OCI-LY1 (cell line): ENCODE measurements around the gene MYO5B.

Experiments used
- H2AFZ ChIP-seq: fragments of 200-600 bp; sonication (generic), shearing (Covaris generic); 2 replicates; pipeline ENCODE4 v1.6.0; 2014; ENCODE audit warnings: antibody characterized with exemption, mild to moderate bottlenecking, low read length
- H3F3A ChIP-seq: fragments of 200-600 bp; sonication (generic), shearing (Covaris generic); 2 replicates; pipeline ENCODE4 v1.6.0; 2014; ENCODE audit warnings: mild to moderate bottlenecking, antibody characterized with exemption, low read length, moderate library complexity; ENCODE audit not compliant: insufficient read depth
- H3K27ac ChIP-seq: fragments of 200-600 bp; sonication (generic); 2 replicates; pipeline ENCODE4 v1.5.1; 2014; ENCODE audit warnings: low read length, mixed run types, mild to moderate bottlenecking, low read depth; ENCODE audit not compliant: poor library complexity, severe bottlenecking
- H3K27me3 ChIP-seq: fragments of 200-600 bp; sonication (generic); 2 replicates; pipeline ENCODE4 v1.6.0; 2014; ENCODE audit warnings: antibody characterized with exemption, mild to moderate bottlenecking, low read length, moderate library complexity; ENCODE audit not compliant: insufficient read depth
- H3K36me3 ChIP-seq: fragments of 200-600 bp; sonication (generic); 2 replicates; pipeline ENCODE4 v1.6.1; 2014; ENCODE audit warnings: mild to moderate bottlenecking, antibody characterized with exemption, low read length, moderate library complexity, mixed read lengths; ENCODE audit not compliant: insufficient read depth
- H3K4me1 ChIP-seq: fragments of 200-600 bp; sonication (generic); 2 replicates; pipeline ENCODE4 v1.5.1; 2014; ENCODE audit warnings: mild to moderate bottlenecking, low read length, moderate library complexity; ENCODE audit not compliant: insufficient read depth, severe bottlenecking
- H3K4me2 ChIP-seq: fragments of 200-600 bp; sonication (generic), shearing (Covaris generic); 2 replicates; pipeline ENCODE4 v1.6.1; 2014; ENCODE audit warnings: low read length
- H3K4me3 ChIP-seq: fragments of 200-600 bp; sonication (generic); 2 replicates; pipeline ENCODE4 v1.5.1; 2014; ENCODE audit warnings: low read length, low read depth, mild to moderate bottlenecking, mixed read lengths; ENCODE audit not compliant: poor library complexity, severe bottlenecking
- H3K79me2 ChIP-seq: fragments of 200-600 bp; shearing (Covaris generic); 2 replicates; pipeline ENCODE4 v1.6.1; 2016; ENCODE audit warnings: mixed run types, low read length, mixed read lengths; ENCODE audit not compliant: insufficient read depth
- H3K9ac ChIP-seq: fragments of 200-600 bp; sonication (generic), shearing (Covaris generic); 2 replicates; pipeline ENCODE4 v1.6.1; 2014; ENCODE audit warnings: mild to moderate bottlenecking, low read length, mixed read lengths
- H3K9me2 ChIP-seq: fragments of 200-600 bp; sonication (generic), shearing (Covaris generic); 2 replicates; pipeline ENCODE4 v1.6.1; 2014; ENCODE audit warnings: low read depth, mild to moderate bottlenecking, low read length, mixed read lengths
- H3K9me3 ChIP-seq: fragments of 200-600 bp; shearing (Covaris generic); 2 replicates; pipeline ENCODE4 v1.6.1; 2014; ENCODE audit warnings: low read length, mixed read lengths
- H4K20me1 ChIP-seq: fragments of 200-600 bp; sonication (generic), shearing (Covaris generic); 2 replicates; pipeline ENCODE4 v1.6.0; 2016; ENCODE audit warnings: mild to moderate bottlenecking, low read length; ENCODE audit not compliant: insufficient read depth
- EZH2 ChIP-seq: fragments of 200-600 bp; sonication (generic), shearing (Covaris generic); IDR thresholded peaks from 2 replicates; pipeline ENCODE4 v1.8.0; 2017; ENCODE audit warnings: borderline replicate concordance, mixed run types, mild to moderate bottlenecking, antibody characterized with exemption, low read length, moderate library complexity, mixed read lengths
- TF ChIP-seq, protein P1 (sequence below): fragments of 200-600 bp; sonication (generic), shearing (Covaris generic); IDR thresholded peaks from 2 replicates; pipeline ENCODE4 v1.5.1; 2017; ENCODE audit warnings: mild to moderate bottlenecking, antibody characterized with exemption, low read length, moderate library complexity, mixed read lengths

MYO5B gene

DNA sequence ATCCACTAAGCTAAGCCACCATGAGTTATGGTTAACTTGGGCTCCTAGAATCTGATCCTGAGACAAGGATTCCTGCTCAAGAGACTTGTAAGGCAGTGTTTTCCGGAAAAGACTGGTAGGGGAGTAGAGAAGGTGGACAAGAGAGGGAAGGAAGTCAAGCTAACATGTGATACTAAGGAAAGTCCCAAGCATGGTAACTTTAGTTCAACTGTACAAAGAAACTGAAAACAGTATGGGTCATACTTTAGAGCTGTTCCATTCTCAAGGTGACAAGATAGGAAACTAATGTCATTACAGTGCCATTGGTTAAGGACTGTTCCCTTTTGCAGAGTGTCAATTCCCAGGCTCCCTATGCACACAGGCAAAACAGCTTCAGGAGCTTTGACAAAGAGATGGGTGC, 5.8 kb downstream of the MYO5B start:
- no peak overlapping the region for H2AFZ ChIP-seq

DNA sequence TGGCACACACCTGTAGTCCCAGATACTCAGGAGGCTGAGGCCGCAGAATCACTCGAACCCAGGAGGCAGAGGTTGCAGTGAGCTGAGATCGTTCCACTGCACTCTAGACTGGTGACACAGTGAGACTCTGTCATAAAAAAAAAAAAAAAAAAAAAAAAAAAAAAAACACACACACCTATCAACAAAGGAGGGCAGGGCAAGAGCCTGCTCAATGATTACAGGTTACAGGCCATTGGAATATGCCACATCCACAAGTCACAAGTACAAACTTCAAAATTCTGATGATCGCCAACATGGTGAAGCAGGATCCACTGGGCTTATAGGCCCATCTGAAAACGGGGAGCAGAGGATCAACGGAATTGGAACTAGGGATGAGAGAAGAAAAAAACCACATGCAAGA, 6.3 kb downstream of the MYO5B start:
- no peaks in the 10 kb centered on the region for H3K9me2 ChIP-seq
- no peak overlapping the region for H3K9ac ChIP-seq
- H4K20me1 ChIP-seq = no peaks in the 10 kb centered on the region
- no peaks in the 10 kb centered on the region for H3K36me3 ChIP-seq
- no peak overlapping the region for H3K27ac ChIP-seq
- H3K9me3 ChIP-seq = no peaks in the 10 kb centered on the region
- no peaks in the 10 kb centered on the region for H3K4me1 ChIP-seq
- no peak overlapping the region for H2AFZ ChIP-seq
- 0 out of 2 replicates have a peak, but pooled peaks cover 4% of the 10 kb centered on the region for H3K27me3 ChIP-seq
- TF ChIP-seq EZH2 = no peak
- TF ChIP-seq, protein P1, sequence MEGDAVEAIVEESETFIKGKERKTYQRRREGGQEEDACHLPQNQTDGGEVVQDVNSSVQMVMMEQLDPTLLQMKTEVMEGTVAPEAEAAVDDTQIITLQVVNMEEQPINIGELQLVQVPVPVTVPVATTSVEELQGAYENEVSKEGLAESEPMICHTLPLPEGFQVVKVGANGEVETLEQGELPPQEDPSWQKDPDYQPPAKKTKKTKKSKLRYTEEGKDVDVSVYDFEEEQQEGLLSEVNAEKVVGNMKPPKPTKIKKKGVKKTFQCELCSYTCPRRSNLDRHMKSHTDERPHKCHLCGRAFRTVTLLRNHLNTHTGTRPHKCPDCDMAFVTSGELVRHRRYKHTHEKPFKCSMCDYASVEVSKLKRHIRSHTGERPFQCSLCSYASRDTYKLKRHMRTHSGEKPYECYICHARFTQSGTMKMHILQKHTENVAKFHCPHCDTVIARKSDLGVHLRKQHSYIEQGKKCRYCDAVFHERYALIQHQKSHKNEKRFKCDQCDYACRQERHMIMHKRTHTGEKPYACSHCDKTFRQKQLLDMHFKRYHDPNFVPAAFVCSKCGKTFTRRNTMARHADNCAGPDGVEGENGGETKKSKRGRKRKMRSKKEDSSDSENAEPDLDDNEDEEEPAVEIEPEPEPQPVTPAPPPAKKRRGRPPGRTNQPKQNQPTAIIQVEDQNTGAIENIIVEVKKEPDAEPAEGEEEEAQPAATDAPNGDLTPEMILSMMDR = no peak
- no peak overlapping the region for H3K4me3 ChIP-seq
- no peak overlapping the region for H3K4me2 ChIP-seq
- no peaks in the 10 kb centered on the region for H3F3A ChIP-seq
- no peaks in the 10 kb centered on the region for H3K79me2 ChIP-seq

More for the DNA sequence above, 5.8 kb downstream of the MYO5B start:
- Histone ChIP-seq H3K9me3 (no peaks in the 10 kb centered on the region), H3K4me2 (no peak overlapping the region), H4K20me1 (no peaks in the 10 kb centered on the region), H3F3A (no peaks in the 10 kb centered on the region), H3K27ac (no peak overlapping the region), H3K79me2 (no peaks in the 10 kb centered on the region), H3K27me3 (0 out of 2 replicates have a peak, but pooled peaks cover 4% of the 10 kb centered on the region), H3K9me2 (no peaks in the 10 kb centered on the region), H3K4me3 (no peak overlapping the region), H3K9ac (no peak overlapping the region), H3K4me1 (no peaks in the 10 kb centered on the region), H3K36me3 (no peaks in the 10 kb centered on the region)
- TF ChIP-seq, protein P1 = no peak
- no peak for TF ChIP-seq EZH2

DNA sequence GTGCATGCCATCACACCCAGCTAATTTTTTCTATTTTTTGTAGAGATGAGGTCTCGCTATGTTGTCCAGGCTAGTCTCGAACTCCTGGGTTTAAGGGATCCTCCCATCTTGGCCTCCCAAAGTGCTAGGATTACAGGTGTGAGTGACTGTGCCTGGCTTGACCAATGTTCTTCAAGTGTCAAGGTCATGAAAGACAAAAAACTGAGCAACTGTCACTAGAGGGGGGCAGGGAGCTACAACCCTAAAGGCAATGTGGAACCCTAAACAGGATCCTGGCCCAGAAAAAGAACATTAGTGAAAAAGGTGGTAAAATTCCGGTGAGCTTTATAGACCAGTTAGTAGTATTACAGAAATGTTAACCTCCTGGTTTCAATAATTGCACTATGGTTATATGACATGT, 7.3 kb downstream of the MYO5B start:
- Histone ChIP-seq H3K9me2 (no peaks in the 10 kb centered on the region), H3K79me2 (no peaks in the 10 kb centered on the region), H3K9me3 (no peaks in the 10 kb centered on the region), H2AFZ (no peak overlapping the region), H3K27ac (no peak overlapping the region), H3K4me3 (no peak overlapping the region), H3F3A (no peaks in the 10 kb centered on the region), H3K9ac (no peak overlapping the region), H3K4me1 (no peaks in the 10 kb centered on the region), H3K36me3 (no peaks in the 10 kb centered on the region), H3K27me3 (0 out of 2 replicates have a peak, but pooled peaks cover 4% of the 10 kb centered on the region), H4K20me1 (no peaks in the 10 kb centered on the region), H3K4me2 (no peak overlapping the region)
- no peak for TF ChIP-seq EZH2
- TF ChIP-seq, protein P1 = no peak
